T-cell (primary cell): ENCODE data around the gene CNMD. TPM values are rescaled to one million over a fixed set of nuclear protein-coding genes. Genes with fewer than 3 reads are reported as not detected.

Source experiments
- ATAC-seq, 4 experiments: fragments of 200-7000 bp in 3 of 4; fragments of 150-1000 bp in 1 of 4; cut with Tn5 transposase; replicated peaks in 1 of 4; 1 replicate in 3 of 4; 2 replicates in 1 of 4; pipeline ENCODE4 v1.10.0; 2021; ENCODE audit warnings: moderate library complexity in 3 of 4, mild to moderate bottlenecking in 2 of 4, moderate number of reproducible peaks in 1 of 4
- CTCF ChIA-PET, 2 donors: fragments of 300-600 bp; sonication (Branson Sonifier 250); formaldehyde crosslinking; loops; one replicate each; lab custom pipeline; 2022; ENCODE audit warnings: antibody characterized with exemption in 2 of 2; lab: Charles Lee
- POLR2A ChIA-PET, 2 donors: fragments of 300-600 bp; sonication (Branson Sonifier 250); formaldehyde crosslinking; loops; one replicate each; lab custom pipeline; 2022; ENCODE audit warnings: antibody characterized with exemption in 2 of 2; lab: Charles Lee
- DNase-seq, 35 experiments: peaks; one replicate each; pipeline versions ENCODE4 v3.0.0 to v3.0.0-alpha.2; 2013 to 2023
- H3K27ac ChIP-seq: one replicate; pipeline ENCODE4 v1.5.1; 2013; ENCODE audit warnings: low read length
- H3K27me3 ChIP-seq, 2 experiments: replicated peaks in 1 of 2; 1 replicate in 1 of 2; 2 replicates in 1 of 2; pipeline versions ENCODE4 v1.6.1 to v1.7.0; 2013; ENCODE audit warnings: low read length in 1 of 2, mixed read lengths in 1 of 2; ENCODE audit not compliant: control insufficient read depth in 2 of 2, insufficient read depth in 2 of 2; ENCODE audit errors: extremely low read depth in 1 of 2
- H3K36me3 ChIP-seq, 2 donors: 1 replicate in 1 of 2; 2 replicates in 1 of 2; pipeline versions ENCODE4 v1.6.1 to v1.7.0; 2013; ENCODE audit warnings: low read length in 1 of 2; ENCODE audit not compliant: control insufficient read depth in 2 of 2, insufficient read depth in 1 of 2; ENCODE audit errors: extremely low read depth in 1 of 2
- H3K4me1 ChIP-seq, 2 experiments: 1 replicate in 1 of 2; 2 replicates in 1 of 2; pipeline versions ENCODE4 v1.6.1 to v1.7.0; 2013; ENCODE audit warnings: low read length in 2 of 2, mixed read lengths in 1 of 2; ENCODE audit not compliant: insufficient read depth in 2 of 2, control insufficient read depth in 1 of 2; ENCODE audit errors: extremely low read depth in 1 of 2
- H3K4me3 ChIP-seq, 2 donors: 1 replicate in 1 of 2; 2 replicates in 1 of 2; pipeline versions ENCODE4 v1.5.1 to v1.7.0; 2013; ENCODE audit warnings: mild to moderate bottlenecking in 2 of 2, low read length in 1 of 2, moderate library complexity in 1 of 2; ENCODE audit not compliant: control insufficient read depth in 1 of 2; ENCODE audit errors: extremely low read depth in 1 of 2
- H3K9me3 ChIP-seq: 2 replicates; pipeline ENCODE4 v1.7.0; 2013
- H3K27ac Mint-ChIP-seq, 2 donors: one replicate each; pipeline ENCODE4 v1.8.0; 2020 to 2021; ENCODE audit warnings: mild to moderate bottlenecking in 2 of 2, mixed read lengths in 2 of 2
- H3K27me3 Mint-ChIP-seq, 2 donors: one replicate each; pipeline ENCODE4 v1.8.0; 2021 to 2022; ENCODE audit warnings: mixed read lengths in 2 of 2
- H3K36me3 Mint-ChIP-seq: one replicate; pipeline ENCODE4 v1.8.0; 2021; ENCODE audit warnings: mixed read lengths
- H3K4me1 Mint-ChIP-seq, 3 donors: one replicate each; pipeline ENCODE4 v1.8.0; 2020 to 2022; ENCODE audit warnings: mixed read lengths in 3 of 3, mild to moderate bottlenecking in 1 of 3
- H3K4me3 Mint-ChIP-seq, 3 donors: one replicate each; pipeline ENCODE4 v1.8.0; 2020 to 2022; ENCODE audit warnings: mild to moderate bottlenecking in 3 of 3, mixed read lengths in 3 of 3, moderate library complexity in 3 of 3
- H3K9me3 Mint-ChIP-seq, 3 donors: one replicate each; pipeline ENCODE4 v1.8.0; 2020 to 2022; ENCODE audit warnings: mixed read lengths in 3 of 3
- WGBS: methylation state at CpG from one replicate; pipeline ENCODE4 v1.1.5; 2013; ENCODE audit warnings: missing lambda C conversion rate; ENCODE audit not compliant: insufficient coverage; 5-methylcytosine and 5-hydroxymethylcytosine counted together
- total RNA-seq, 35 experiments: library from RNA in 6 of 35; stranded (reverse) in 6 of 35; fragments of 120-200 nt in 1 of 35; gene quantifications; one replicate each; pipeline versions ENCODE4 v1.2.1 to v1.2.4 and lab custom pipeline; 2013 to 2026

CNMD gene
- total RNA-seq, 5 donors from 2014 or later (not counting 1 experiment from before 2014, with no cell fraction given), result not detected

DNA sequence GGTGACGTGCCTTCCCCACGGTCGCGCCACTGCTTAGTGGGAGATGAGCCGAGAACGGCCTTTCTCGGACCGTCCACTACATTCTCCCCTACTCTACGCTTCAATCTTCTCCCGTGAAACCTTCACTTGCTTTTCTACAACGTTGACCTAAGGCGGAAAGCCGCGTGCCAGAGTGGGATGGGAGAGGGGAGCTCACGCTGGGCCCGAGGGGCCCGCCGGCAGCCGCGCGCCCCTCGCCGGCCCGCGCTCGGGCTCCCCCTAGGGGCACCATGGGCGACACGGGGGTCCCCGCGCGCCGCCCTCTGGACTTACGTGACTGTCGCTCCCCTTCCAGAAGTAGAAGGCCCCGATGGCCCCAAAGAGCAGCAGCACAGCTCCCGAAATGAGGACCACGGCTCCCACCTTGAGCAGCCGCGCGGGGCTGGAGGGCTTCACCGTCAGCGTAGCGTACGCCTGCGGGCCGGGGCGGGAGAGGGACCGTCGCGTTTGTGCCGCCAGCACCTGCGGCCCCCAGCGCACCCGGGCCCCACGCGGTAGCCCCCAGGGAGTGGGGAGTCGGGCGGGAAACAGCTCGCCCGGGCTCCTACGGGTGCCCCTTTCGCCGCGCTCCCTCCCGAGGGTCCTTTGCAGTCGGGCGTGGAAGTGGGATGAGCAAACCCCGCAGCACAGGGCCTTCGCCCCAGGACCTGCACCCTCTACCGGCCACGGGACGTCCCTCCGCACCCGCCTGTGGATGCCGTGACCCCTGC is 727 bp downstream of the CNMD start:
- H3K27me3 Mint-ChIP-seq, result peaks cover 43 to 46% of the 10 kb centered on the region in 2 donors
- Histone ChIP-seq H3K27ac (no peak overlapping the region), H3K36me3 (no peaks in the 10 kb centered on the region), H3K4me3 (peak overlapping the region; percentile 9 to 52), H3K27me3 (peaks cover 3 to 25% of the 10 kb centered on the region in 2 experiments), H3K4me1 (peaks cover 0 to 10% of the 10 kb centered on the region in 2 experiments), H3K9me3 (no peaks in the 10 kb centered on the region)
- CTCF ChIA-PET, result interaction anchor here in 1 of 2 donors (1.1 kb wide), 1 partner anchor 77 kb away, joined by 3 read pairs; no protein-coding TSS in a partner anchor
- peaks cover 3 to 7% (median 5%) of the 10 kb centered on the region in 3 donors for H3K9me3 Mint-ChIP-seq
- no peak overlapping the region for H3K27ac Mint-ChIP-seq
- peak; percentile 46 to 72 (median 61) for ATAC-seq
- peak in 16 of 35 experiments; percentile 0 to 34 (median 6) for DNase-seq
- H3K36me3 Mint-ChIP-seq, result no peaks in the 10 kb centered on the region
- H3K4me3 Mint-ChIP-seq, result peak overlapping the region; percentile 25 to 62 (median 37)
- peaks cover 2 to 8% (median 8%) of the 10 kb centered on the region in 3 donors for H3K4me1 Mint-ChIP-seq
- 11% methylated on average over 63 of the region's 75 CpGs for WGBS
- POLR2A ChIA-PET, result no interaction called here

DNA sequence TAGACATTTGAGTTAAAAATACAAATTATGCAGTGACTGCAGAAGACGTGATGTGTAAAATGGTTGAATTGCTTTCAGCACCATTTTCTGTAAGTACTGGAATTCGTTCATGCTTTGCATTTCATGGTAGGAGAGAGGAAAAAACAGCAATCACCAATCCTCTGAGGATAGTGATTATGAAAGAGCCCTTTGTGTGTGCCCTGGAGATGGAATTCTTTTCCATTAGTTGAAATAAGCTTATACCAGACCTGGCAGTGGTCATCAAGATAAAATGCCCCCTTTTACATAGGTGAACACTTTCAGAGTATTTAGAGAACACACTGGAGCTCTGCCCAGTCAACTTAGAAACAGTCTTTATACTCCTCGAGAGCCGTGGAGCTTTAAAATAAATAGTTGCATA is 1.7 kb downstream of the CNMD start:
- Histone ChIP-seq H3K4me3 (no peak overlapping the region), H3K27me3 (peaks cover 3 to 22% of the 10 kb centered on the region in 2 experiments), H3K36me3 (no peaks in the 10 kb centered on the region), H3K27ac (no peak overlapping the region), H3K4me1 (peaks cover 0 to 10% of the 10 kb centered on the region in 2 experiments), H3K9me3 (no peaks in the 10 kb centered on the region)
- H3K36me3 Mint-ChIP-seq, result no peaks in the 10 kb centered on the region
- peaks cover 40 to 43% of the 10 kb centered on the region in 2 donors for H3K27me3 Mint-ChIP-seq
- no CpG with 5 or more reads among the region's 4 CpGs for WGBS
- DNase-seq, result no peak
- H3K9me3 Mint-ChIP-seq, result peaks cover 0 to 7% (median 5%) of the 10 kb centered on the region in 3 donors
- H3K27ac Mint-ChIP-seq, result no peak overlapping the region
- H3K4me1 Mint-ChIP-seq, result peaks cover 2 to 8% (median 8%) of the 10 kb centered on the region in 3 donors
- ATAC-seq, result no peak
- ChIA-PET POLR2A (no interaction called here), CTCF (interaction anchor here in 1 of 2 donors (1.1 kb wide), 1 partner anchor 78 kb away, joined by 3 read pairs; no protein-coding TSS in a partner anchor)
- peak overlapping the region in 1 of 3 donors; percentile 62 for H3K4me3 Mint-ChIP-seq

DNA sequence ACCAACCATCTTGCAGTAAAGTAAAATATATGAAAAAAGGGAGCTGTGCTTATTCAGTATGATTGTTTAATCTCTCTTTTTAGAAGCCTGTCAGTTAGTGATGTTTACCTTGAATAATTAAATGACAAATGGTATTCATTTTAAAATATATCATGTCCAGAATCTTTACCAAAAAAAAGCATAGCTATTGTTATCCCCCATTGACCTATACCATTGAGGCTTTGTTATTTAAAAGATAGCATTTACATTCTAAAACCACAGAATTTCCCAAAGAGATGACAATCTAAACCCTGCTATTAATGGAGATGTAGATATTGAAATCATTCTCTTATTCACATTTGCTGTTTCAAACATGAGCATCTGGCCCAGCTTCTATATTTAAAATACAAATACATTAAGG is 2.2 kb downstream of the CNMD start:
- H3K4me1 ChIP-seq, result peaks cover 0 to 10% of the 10 kb centered on the region in 2 experiments
- Mint-ChIP-seq H3K27me3 (peaks cover 36 to 38% of the 10 kb centered on the region in 2 donors), H3K4me1 (peaks cover 2 to 8% (median 8%) of the 10 kb centered on the region in 3 donors), H3K36me3 (no peaks in the 10 kb centered on the region), H3K27ac (no peak overlapping the region), H3K4me3 (peak overlapping the region in 1 of 3 donors; percentile 62), H3K9me3 (peaks cover 0 to 2% (median 2%) of the 10 kb centered on the region in 3 donors)
- no peaks in the 10 kb centered on the region for H3K36me3 ChIP-seq
- DNase-seq (no peak), ATAC-seq (no peak)
- H3K4me3 ChIP-seq, result no peak overlapping the region
- H3K27me3 ChIP-seq, result peaks cover 3 to 22% of the 10 kb centered on the region in 2 experiments
- ChIA-PET POLR2A (no interaction called here), CTCF (no interaction called here)
- H3K9me3 ChIP-seq, result no peaks in the 10 kb centered on the region
- H3K27ac ChIP-seq, result no peak overlapping the region

DNA sequence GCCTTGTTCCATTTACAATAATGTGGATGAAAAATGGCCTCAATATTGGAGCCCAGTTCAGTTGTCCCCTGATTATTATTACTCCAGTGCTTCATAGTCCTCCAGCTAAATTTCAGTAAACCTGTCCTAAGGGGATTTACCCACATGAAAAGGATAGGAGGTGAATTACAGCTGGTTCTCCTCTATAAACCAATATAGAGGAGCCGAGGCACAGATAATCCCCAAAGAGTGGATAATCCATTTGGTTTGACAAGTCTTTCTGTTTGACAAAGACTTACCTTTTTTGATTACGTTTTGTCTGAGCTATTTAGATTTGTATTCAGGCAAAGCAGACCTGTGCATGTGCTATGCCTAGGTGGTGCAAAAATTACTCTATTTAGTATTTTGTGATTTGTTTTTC is 2.7 kb downstream of the CNMD start:
- H3K27ac ChIP-seq, result no peak overlapping the region
- no peak overlapping the region for H3K4me3 ChIP-seq
- ChIA-PET CTCF (no interaction called here), POLR2A (no interaction called here)
- Mint-ChIP-seq H3K9me3 (no peaks in the 10 kb centered on the region), H3K4me3 (no peak overlapping the region), H3K36me3 (no peaks in the 10 kb centered on the region), H3K4me1 (peaks cover 2 to 8% (median 8%) of the 10 kb centered on the region in 3 donors), H3K27ac (no peak overlapping the region), H3K27me3 (peaks cover 35 to 37% of the 10 kb centered on the region in 2 donors)
- ATAC-seq, result no peak
- no peaks in the 10 kb centered on the region for H3K36me3 ChIP-seq
- no CpG with 5 or more reads among the region's 2 CpGs for WGBS
- peaks cover 0 to 10% of the 10 kb centered on the region in 2 experiments for H3K4me1 ChIP-seq
- no peaks in the 10 kb centered on the region for H3K9me3 ChIP-seq
- DNase-seq, result no peak
- peaks cover 3 to 22% of the 10 kb centered on the region in 2 experiments for H3K27me3 ChIP-seq

DNA sequence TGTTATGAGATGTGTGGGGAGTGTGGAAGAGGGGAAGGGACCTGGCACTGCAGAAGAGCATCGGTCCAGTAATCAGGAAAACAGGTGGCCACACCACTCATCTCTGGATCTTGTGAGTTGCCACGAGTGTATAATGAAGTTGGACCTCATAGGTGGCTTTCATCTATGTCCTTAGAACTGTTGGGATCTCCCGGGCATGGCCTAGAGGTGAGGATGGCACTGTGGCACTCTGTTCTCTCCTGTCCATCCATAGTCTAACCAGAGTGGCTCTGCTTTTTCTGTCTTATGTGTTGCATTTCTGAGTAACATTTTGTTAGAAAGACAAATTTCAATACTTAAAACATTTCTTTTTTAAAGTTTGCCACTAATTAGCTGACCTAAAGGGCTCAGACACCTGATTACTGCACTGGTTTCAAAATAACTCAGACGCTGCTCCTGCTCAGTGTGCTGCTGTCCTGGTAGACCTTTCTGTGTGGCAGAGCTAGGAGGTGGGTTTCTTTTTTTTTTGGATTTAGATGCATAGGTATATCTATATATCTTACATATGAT is 5.5 kb downstream of the CNMD start:
- ChIA-PET CTCF (no interaction called here), POLR2A (no interaction called here)
- H3K9me3 ChIP-seq, result no peaks in the 10 kb centered on the region
- 88% methylated on average over 1 of the region's 4 CpGs for WGBS
- DNase-seq (no peak), ATAC-seq (no peak)
- peaks cover 0 to 4% (median 0%) of the 10 kb centered on the region in 3 donors for H3K4me1 Mint-ChIP-seq
- no peak overlapping the region for H3K4me3 Mint-ChIP-seq
- no peaks in the 10 kb centered on the region for H3K9me3 Mint-ChIP-seq
- H3K27ac Mint-ChIP-seq, result no peak overlapping the region
- peaks cover 17 to 29% of the 10 kb centered on the region in 2 donors for H3K27me3 Mint-ChIP-seq
- H3K27ac ChIP-seq, result no peak overlapping the region
- no peaks in the 10 kb centered on the region for H3K36me3 ChIP-seq
- H3K27me3 ChIP-seq, result peaks cover 0 to 7% of the 10 kb centered on the region in 2 experiments
- no peaks in the 10 kb centered on the region for H3K36me3 Mint-ChIP-seq
- no peak overlapping the region for H3K4me3 ChIP-seq
- peaks cover 0 to 4% of the 10 kb centered on the region in 2 experiments for H3K4me1 ChIP-seq

DNA sequence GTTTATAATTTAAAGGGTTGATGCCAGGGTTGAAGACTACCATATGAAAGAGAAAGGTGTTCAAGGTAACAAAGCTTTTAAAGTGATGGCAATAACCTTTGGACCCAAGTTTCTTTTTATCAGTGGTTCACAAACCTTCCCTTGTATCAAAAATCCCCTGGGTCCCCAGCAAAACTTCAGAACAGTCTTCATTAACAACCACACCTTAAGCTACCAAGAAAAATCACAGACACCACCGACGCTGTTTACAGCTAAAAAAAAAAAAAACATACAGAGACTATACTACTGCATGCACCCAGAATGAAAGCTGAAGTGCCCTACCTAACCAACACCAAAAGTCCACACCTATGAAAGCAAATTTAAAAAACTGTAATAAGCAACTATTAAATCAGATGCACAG is 13.4 kb downstream of the CNMD start:
- ChIA-PET POLR2A (no interaction called here), CTCF (no interaction called here)
- Histone ChIP-seq H3K36me3 (no peaks in the 10 kb centered on the region), H3K9me3 (no peaks in the 10 kb centered on the region), H3K4me1 (no peaks in the 10 kb centered on the region), H3K27me3 (peaks cover 0 to 16% of the 10 kb centered on the region in 2 experiments), H3K4me3 (no peak overlapping the region), H3K27ac (no peak overlapping the region)
- DNase-seq (no peak), ATAC-seq (no peak)
- H3K4me3 Mint-ChIP-seq, result no peak overlapping the region
- no peaks in the 10 kb centered on the region for H3K4me1 Mint-ChIP-seq
- no peaks in the 10 kb centered on the region for H3K36me3 Mint-ChIP-seq
- H3K9me3 Mint-ChIP-seq, result peaks cover 0 to 5% (median 0%) of the 10 kb centered on the region in 3 donors
- WGBS, result 94% methylated on average over 2 of the region's 2 CpGs
- no peak overlapping the region for H3K27ac Mint-ChIP-seq
- H3K27me3 Mint-ChIP-seq, result peaks cover 12 to 17% of the 10 kb centered on the region in 2 donors
